Eye (tissue), 1 donor: Measurements from ENCODE around the gene HACD2.

Experiments
- DNase-seq: peaks from one replicate; pipeline ENCODE4 v3.0.0-alpha.2; 2015

Gene HACD2

DNA sequence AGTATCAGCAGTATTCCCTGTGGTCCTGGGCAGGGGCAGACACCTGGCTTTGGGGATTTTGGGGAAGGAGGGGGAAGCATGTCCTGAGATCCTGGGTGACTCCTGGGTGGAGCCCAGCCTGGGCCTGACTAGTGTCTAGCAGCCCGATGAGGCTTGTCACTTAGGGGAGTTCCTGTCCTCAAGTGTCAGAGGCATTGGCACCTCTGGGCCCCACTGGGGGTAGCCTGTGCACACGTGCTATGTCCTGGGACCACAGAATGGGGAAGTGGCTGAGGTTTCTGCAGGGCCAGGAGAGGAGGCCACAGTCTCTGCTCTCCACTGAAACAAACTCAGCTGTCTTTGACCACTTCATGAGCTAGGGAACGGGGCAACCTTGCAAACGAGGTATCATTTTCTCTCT lies 104.4 kb downstream of the HACD2 start:
- DNase-seq = no peak

DNA sequence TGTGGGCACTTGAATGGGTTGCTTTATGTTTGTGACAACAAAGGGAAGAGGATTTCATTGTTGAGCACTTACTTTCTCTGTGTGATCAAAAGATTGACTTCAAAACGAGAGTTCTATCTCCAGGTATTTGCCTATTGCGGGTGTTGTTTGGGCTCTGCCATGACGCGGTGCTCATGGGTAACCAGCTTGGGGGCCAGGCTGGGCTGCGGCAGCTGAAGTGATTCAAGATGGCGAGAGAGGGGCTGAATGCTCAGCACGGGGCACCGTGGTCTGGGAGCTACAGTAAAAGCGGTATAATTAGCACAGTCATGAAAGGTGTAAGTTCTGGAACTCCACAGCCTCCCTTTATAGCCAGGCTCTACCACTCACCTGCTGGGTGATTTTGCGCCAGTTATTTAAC lies 105.0 kb downstream of the HACD2 start:
- no peak for DNase-seq

DNA sequence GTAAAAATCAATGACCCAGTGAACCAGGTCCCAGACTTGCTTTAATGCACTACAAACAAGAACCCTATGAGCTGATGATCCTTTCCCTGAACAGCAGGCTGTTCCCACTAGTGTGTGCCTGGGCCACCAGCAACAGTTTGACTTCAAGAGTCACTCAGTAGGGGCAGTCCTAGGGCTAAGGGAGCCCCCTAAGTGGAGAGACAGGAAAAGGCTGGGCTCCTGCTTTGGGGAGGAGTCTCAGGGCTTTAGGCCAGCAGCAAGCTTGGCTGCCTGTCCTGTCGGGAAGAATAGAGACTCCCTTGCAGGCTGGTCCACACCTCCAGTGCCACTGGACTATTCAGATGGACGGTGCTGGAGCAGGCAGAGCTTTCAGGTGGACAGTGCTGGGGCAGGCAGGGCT lies 106.5 kb downstream of the HACD2 start:
- DNase-seq = no peak

DNA sequence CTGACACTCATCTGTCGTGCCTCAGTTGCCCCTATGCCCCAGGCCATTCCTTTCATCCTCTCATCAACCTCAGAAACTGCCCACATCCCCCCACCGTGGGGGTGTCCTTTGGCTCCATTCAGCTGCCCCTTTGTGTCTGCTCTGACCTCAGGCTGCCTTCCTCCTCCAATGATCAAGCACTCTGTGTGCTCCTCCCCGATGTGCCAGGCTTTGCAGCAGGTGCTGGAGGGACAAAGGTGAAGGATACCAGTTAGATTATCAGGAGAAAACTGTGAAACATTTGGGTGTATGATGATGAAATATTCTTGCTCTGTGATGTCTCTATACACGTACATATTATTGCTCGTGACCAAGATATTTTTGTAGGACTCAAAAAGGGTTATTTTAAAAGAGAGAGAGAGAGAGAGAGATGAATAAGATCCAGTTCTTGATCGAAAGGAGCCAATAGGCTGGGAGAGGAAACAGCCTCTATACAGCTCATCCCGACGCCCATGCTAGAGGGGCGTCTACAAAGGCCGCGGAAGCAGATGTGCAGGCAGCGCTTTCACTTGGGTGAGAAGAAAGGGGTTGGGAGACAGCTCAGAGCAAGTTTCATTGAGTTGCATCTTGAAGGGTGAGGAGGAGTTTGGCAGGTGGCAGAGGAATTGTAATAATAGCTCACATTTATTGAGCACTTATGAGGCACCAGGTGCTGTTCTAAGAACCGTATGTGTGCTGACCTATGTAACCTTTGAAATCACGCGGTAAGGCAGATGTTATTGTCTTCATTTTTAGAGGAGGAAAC lies 107.7 kb downstream of the HACD2 start:
- DNase-seq = no peak

DNA sequence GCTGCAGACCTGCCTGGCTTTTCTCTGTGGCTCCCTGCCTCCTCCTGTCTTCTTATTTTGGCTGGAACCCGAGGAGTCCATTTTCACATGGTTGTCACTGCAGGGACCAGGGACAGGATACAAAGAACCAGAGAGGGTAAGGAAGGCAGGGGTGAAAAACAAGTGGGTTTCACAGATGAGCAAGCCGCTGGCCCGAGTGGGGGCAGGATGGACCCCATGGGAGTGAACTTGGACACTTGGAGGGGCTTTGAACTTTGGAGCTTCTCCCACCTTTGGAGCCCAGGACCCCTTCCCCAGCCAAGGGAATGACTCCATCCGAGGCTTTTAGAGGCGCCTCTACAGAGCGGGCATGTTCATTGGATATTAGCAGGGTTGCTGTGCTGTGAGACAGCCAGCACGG lies 109.1 kb downstream of the HACD2 start:
- no peak for DNase-seq

DNA sequence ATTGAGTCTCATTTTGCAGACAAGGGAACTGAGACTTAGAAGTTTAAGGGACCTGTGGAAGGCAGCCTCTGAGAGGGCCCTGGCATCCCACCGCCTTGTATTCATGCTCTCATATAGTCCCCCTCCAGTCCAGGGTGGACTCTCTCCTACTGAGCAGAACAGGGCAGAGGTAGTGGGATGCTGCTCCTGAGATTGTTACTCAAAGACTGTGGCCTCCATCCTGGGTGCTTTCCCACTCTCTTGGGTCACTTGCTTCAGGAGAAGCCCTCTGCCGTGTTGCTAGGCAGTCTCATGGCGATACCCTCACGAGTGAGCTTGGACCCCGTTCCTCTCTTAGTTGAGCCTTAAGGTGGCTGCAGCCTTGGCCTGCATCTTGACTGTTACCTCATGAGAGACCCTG lies 113.7 kb downstream of the HACD2 start:
- DNase-seq = no peak

DNA sequence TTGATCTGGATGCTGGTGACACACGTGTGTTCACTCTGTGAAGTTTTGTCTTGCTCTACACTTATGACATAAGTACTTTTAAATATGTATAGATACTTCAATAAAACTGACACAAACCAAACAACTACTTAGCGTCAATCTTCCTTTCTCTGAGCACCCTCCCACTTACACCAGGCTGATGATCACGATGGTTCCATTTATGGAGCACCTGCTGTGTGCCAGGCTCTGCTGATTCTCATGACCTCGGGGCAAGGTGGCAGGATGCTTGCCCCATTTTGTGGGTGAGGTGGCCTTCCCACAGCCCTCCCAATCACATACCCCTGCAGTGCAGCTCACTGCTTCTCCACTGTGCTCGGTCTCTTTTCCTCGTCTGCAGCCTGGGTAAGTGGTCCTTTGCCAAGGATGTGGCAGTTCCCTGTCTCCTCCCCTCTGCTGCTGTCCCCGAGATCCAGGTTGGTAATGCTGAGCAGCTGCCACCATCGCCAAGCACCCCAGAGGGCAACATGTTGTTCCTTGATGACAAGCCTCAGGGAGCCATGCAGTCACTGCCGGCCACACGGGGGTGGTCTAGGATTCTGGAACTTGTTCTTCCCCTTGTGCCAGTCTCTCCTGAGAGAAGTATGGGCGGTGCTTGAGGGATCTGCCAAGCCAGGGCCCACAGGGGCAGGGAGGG lies 115.4 kb downstream of the HACD2 start:
- no peak for DNase-seq

DNA sequence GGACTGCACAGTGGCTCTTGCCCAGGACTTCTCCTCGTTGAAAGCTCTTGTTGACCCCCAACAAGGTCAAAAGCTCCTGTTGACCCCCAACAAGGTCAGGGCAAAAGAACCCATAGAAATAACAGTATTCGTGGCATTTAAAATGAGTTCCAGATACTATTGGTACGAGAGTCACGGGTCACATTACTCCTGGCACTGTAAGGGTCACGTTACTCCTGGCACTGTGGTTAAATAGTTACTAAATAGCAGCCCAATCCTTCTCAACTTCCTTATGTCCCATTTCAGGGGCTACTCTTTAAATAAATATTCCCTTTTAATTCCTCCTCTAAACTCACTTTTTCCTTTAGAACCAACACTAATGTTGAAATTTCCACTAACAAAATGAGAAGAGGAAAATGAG lies 117.8 kb downstream of the HACD2 start:
- DNase-seq = no peak

DNA sequence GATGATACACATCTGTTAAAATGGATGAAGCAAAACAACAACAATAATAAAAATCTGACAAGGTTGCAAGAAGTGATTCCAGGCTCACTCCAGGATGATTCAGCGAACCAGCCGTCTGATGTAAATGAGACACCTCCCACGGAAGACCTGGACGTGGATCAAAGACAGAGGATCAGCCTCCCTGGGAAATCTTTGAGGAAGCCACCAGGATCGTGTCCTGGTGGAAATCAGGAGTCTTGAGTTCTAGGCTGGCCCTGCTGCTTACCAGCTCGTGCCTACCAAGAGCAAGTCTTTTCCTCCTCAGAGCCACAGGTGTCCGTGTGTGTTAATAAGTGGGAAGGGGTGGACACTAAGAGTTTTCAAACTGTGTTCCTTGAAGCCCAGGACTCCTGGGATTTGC lies 120.6 kb downstream of the HACD2 start:
- DNase-seq = no peak

DNA sequence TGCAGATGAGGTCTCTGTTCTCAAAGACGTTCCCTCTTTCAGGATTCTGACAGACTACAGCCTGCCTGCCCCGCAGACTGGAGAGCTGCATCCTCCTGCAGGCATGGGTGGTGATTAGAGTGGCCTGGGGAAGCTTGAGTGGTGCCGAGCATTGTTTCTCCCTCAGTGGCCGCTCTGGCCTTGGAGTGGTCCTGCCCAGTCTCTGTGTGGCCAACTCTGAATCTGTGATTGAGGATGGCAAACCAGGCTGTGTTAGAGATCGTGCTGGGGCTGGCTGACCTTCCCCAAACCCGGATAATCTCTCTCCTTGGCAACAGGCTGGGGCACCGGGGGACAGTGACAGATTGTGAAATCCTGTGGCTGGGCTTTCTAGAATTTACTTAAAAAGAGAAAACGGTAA lies 125.0 kb downstream of the HACD2 start:
- DNase-seq = no peak

DNA sequence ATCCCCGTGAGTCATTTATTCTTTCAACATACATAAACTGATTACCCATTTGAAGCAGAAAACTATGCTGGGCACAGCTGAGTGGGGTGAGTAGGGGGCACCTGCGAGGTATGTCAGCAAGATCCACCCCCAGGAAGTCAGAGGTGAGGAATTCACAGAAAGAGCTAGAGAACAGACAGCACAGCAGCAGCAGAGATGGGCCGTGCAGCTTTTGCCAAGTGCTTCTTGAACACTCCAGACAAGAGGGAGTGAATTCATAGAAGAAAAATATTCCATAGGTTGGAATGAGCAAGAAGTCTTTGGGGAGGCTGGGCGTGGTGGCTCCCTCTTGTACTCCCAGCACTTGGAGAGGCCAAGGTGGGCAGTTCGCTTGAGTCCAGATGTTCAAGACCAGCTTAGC lies 126.6 kb downstream of the HACD2 start:
- no peak for DNase-seq

DNA sequence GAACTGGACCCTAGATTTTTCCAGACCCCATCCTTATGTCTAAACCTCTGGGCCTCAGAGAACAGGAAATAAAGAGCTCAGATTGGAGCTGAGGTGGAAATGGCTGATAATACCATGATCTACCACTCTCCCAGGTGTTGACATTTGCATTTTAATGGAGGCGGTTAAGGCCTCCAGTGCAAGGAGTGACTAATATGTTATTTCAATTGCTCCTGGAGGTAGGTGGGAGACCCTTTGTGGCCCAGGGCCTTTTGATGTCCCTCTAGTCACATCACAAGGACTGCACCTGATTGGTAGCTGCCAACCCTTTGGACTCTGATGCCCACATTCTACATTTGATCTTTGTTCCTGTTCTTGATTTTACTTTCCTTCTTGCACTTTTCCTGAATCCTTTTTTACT lies 127.0 kb downstream of the HACD2 start:
- no peak for DNase-seq

DNA sequence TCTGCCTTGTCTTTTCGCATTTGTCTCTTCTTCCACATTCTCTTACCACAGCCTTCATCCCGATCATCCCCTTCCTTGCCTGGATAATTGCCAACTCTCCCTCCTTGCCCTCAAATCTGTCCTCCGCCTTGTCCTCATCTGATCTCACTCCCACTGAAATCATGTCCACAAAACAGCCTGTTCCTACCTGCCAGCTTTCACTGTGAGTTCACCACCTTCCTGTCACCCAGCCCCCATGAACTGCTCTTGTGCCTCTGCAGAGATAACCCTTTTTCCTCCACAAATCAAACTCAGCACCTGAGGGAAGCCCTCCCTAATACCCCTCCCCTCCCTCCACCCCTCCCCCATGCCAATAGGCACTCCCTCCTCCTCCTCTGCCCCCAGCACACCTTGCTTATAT lies 131.2 kb downstream of the HACD2 start:
- no peak for DNase-seq

DNA sequence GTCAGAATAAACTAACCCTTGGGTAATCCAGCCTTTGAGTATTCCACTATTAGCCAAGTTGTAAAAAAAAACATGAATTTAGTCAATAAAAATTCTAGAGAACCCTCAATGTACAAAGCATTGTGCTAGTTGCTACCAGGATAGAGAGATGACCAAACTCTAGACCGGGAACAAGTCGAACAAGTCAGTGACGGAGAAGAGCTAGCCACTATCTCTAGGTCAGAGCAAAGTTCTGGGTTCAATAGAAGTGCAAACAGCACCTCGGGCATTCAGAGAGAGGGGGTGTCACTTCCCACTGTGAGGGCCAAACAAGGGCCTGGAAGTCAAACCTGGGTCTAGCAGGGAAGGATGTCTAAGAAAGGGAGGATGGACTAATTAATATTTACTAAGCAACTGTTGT lies 133.7 kb downstream of the HACD2 start:
- DNase-seq = no peak

DNA sequence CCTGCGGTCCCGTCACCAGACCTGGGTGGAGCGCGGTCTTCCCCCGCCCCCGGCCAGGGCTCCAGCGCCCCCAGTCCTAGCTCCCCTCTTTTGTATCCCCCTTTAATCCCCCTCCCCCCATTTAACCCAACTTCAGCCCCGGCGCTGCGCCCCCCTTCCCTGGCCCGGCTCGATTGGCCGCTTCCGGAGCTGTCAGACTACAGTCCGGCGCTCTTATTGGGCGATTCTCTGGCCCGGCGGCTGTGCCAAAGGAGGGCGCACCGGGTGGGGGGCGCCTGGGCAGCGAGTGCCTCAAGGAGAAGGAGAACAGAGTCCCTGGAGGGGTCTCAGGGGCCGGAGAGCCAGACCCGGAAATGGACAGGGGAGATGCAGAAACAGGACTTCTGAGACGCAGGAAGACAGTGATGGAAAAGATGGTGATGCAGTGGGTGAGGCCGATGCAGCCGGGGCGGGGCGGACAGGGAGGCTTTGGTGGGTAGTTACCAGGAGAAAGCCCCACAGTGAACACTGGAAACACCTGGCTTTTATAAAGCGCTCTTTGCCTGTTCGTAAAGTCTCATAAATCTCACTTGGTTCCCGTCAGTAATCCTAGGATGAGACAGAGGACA lies 134.8 kb downstream of the HACD2 start:
- DNase-seq = no peak

DNA sequence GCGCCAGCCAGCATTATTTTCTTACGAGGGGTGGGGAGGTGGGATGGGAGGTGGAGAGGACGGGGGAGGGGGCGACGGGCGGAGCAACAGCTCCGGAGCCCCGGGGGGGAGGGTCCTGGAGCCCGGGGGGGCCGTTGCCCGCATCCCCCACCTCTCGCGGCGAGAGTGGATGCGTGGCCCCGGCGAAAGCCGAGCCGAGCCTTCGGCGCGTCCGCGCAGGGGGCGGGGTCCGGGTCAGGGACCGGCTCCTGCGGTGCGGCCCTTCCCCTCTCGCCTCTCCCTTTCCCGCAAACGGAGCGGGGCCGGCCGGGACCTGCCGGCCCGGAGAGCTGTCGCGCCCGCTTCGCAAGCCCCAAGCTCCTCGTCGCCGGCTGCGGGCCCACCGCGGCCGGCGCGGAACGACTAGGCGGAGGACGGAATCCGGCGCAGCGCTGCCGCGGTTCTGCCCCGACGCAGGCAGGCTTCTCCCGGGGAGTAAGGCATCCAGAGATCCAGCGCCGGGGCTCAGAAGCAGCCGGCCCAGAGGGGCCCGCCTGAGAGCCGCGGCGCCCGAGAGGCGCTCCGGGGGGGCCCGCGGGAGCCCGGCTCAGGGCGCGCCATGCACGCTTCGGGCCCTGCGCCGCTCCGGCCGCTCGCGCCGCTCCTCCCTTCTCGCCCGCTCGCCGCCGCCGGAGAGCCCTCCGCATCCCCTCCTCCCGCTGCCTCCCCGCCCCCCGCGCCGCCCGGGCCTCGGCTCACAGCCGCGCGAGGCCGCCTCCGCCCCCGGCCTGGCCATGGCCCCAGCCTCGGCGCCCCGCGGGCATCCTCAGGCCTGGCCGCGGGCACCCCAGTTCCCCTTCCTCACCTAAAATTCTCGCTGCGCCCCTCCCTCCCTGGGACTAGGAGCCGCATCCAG lies 135.5 kb downstream of the HACD2 start:
- peak; percentile 78 for DNase-seq

DNA sequence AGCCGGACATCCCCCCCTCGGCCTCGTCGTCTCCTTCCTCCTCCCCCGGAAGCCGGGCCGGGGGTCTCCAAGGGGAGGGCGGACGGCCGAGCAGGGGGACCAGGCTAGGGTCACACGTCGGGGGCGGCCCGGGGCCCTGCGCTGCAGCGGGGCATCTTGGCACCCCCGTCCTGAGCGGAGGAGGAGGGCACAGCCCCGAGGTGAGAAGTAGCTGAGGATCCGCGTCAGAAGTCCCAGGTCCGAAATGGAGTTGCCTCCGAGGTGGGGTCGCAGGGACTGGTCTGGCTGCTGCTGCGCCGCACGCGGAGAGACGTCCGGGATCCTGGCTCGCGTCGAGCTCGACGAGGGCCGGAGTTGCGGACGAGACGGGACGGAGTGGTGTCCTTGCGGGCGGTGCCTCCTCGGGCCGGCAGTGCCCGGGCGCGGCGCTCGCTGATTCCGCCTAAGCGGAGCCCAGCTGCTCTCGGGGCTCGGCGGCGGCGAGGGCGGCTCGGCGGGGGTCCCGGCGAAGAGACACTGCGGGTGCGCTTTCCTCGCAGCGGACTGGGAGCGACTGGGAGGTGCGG lies 136.2 kb downstream of the HACD2 start, which contains the start of gene ADCY5:
ADCY5 (minus strand) TSS at position 555 of the 566 bp plus-strand sequence; CDS start at position 10, 545 bp downstream.
- peak; percentile 68 for DNase-seq

DNA sequence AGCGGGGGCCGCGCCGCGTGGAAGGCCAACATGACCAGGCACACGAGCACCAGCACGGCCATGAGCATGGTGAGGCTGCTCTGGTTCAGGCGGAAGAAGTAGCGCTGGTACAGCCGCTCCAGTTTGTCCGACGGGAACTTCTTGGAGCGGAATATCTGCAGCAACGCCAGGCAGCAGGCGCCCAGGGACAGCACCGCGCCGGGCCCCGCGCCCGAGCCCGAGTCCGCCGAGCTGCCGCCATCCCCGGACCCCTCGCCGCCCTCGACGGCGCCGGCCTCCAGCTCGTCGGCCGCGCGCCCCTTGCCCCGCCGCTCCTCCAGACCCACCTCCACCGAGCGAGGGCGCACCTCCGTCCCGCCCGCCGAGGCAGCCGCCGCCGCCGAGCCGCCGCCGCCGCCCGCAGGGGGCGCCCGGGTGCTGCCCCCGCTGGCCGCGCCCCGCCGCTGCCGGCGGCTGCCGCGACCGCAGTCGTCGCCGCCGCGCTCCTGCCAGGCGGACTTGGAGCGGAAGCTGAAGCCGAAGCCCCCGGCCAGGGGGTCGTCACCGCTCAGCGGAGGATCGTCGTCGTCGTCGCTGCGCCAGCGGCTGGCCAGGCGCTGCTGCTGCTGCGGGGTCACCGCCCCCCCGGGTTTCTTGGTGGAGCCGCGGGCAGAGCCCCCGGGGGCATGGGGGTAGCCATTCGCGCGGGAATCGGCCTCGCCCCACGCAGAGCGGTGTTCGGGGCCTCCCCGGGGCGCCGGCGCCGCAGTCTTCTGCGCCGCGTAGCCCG lies 136.9 kb downstream of the HACD2 start:
- peak; percentile 54 for DNase-seq

DNA sequence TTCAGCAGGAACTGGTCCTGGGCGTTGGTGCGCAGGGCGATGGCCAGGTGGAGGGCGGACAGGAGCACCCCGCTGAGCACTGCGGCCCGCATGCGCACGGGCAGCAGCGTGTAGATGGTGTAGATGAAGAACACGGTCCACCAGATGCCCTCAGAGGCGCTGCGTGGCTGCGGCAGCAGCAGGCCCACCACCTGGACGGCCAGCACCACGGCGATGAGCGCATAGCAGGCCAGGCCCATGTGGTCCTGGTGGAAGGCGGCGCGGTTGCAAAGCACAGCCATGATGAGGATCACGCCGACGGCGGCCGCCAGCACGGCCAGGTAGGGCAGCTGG lies 137.5 kb downstream of the HACD2 start:
- DNase-seq = no peak

DNA sequence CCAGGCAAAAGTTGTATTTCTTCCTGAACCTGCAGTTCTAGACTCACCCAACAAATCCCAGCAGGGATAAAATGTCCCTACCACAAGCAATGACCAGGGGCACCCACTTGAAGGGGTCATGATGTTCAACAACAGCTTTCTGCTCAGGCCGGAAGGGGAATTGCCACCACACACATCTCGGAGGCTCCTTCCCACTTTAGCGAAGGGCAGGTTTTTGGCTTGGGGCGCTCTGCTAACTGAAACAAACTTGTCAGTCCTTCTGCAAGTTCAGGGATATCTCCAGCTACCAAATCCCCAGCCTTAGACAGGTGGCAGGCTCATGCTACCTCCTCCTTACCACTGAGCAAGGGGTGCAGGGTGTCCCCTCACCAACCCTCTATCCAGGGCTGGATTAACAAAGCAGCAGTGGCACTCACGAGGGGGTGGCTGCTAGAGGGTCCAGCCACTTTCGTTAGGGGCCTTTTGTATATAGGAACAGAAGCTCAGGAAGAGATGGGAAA lies 138.2 kb downstream of the HACD2 start:
- no peak for DNase-seq

DNA sequence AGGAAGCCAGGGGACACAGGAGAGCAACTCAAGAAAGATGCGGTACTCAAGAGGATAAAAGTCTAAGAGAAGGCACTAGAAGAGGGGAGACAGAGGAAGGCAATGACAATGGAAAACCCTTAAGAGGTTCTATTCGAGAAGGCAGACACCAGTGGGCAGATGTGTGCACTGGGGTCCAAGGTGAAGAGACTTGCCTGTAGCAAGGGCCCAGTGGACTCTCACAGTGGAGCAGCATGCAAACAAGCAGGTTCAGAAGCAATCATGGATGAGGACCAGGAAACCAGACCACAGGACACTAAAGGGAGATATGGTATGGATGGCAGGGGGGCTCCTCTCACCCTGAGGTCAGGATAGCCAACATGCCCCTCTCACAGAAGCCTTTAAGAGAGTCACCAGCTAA lies 138.6 kb downstream of the HACD2 start:
- DNase-seq = no peak

DNA sequence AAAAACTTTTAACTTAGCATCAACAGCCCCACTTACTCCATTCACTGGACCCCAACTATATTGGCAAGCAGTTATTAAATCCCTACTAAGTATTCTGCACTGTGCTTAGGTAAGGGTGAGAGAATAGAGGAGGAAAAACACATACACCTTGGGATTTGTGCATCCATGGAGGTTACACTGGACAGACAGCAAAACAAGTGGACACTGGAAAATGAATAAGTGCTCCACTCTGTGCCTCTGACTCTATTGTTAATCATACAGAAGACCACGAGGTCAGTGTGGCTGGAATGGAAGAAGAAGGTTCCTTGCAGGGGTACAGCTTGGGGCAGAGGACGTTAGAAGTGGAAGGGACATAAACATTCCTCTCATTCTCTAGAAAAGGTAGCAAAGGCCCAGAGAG lies 139.2 kb downstream of the HACD2 start:
- DNase-seq = no peak
